ENCODE results near the gene TNIK. TPM values are rescaled to one million over a fixed set of nuclear protein-coding genes. Genes with fewer than 3 reads are reported as not detected.
A peak's percentile ranks its signal among the peaks of the same experiment; 100 is the strongest.

The TNIK gene
- total RNA-seq, 1 donor, result 24.2 TPM

DNA sequence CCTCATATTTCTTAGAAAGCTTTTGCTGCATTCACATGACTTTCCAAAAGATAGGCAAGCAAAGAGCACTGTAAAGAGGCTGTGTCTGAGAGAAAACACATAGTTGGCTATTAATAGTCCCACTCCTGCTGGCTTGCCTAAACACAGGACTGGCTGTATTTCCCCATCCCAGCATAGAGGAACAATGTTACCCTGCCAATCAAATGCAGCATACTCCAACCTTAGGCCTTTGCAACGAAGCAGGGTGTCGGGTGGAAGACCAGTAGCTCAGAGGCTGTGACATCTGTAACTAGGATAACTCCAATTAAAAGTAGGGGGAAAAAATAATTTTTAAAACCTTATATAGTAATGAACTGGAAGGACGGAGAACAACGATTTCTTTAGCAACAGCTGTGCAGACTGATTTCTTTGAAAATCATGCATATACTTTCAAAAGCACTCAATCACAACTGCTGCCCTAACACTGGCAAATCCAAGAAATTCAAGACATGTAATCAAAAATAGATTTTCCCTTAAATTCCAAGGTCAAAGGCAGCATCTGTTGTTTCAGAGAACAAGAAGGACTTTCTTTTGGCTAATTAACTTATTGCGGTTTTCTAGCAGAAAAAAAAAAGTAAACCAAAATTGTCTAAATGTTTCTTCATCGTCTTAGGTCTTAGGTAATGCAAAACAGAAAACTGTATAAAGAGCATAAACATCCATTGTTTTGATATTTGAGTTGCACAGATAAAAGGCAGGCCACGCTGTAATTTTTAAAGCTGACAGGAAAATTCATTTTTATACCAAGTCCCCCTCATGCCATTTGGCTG, 139.3 kb downstream of the TNIK start:
- no peak for TF ChIP-seq CTCF (IDR thresholded peaks at IDR 0.05; ENCODE audit: insufficient read depth, low read length)
- H3K4me3 ChIP-seq (ENCODE audit: low read depth, low read length), result no peak overlapping the region
- peak; percentile 54 for DNase-seq (ENCODE audit: low read depth)

- H3K4me3 ChIP-seq (ENCODE audit: low read depth, low read length), result no peak overlapping the region
- TF ChIP-seq CTCF (IDR thresholded peaks at IDR 0.05; ENCODE audit: insufficient read depth, low read length), result no peak
- no peak for DNase-seq (ENCODE audit: low read depth)
Observed at GRCh38 chr3:171317171-171317570, 143.0 kb downstream of the TNIK start.

GRCh38 chr3:171315919-171316318, 144.3 kb downstream of the TNIK start:
- no peak for TF ChIP-seq CTCF (IDR thresholded peaks at IDR 0.05; ENCODE audit: insufficient read depth, low read length)
- no peak for DNase-seq (ENCODE audit: low read depth)
- no peak overlapping the region for H3K4me3 ChIP-seq (ENCODE audit: low read depth, low read length)

DNA sequence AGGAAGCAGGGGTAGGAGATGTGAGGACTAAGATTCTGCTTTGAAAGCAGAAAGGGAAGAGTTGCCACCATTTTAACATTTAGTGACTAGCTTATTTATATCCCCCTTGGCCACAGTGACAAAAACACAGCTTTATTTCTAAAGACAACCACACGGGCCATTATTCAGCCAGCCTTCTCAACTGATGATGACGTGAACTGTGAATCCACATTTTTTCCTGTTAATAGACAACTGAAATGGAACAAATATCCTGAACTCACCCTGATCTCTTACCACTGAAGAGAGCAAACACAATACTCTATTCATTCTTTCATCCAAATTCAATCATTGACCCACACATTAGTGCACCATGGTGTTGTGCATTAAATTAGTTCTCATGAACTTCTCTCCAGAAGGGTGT, 145.1 kb downstream of the TNIK start:
- no peak for DNase-seq (ENCODE audit: low read depth)
- no peak overlapping the region for H3K4me3 ChIP-seq (ENCODE audit: low read depth, low read length)
- TF ChIP-seq CTCF (IDR thresholded peaks at IDR 0.05; ENCODE audit: insufficient read depth, low read length), result no peak

DNA sequence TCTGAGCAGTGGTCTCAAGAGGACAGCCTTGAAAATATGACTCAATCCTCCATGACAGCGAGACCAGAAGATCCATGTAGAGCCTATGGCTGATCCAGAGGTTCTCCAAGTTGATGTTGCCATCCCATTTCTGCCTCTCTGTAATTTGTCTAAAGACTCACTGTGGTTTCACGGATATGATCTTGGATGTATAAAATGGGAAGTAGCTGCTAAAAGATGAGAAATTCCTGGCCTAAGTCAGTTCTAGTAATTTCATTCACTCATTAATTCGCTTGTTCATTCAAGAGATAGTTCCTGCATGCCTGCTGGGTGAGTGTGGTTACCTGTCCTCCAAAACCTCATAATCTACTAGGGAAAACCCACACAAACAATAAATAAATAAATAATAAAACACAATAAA, 145.9 kb downstream of the TNIK start:
- DNase-seq (ENCODE audit: low read depth), result no peak

DNA sequence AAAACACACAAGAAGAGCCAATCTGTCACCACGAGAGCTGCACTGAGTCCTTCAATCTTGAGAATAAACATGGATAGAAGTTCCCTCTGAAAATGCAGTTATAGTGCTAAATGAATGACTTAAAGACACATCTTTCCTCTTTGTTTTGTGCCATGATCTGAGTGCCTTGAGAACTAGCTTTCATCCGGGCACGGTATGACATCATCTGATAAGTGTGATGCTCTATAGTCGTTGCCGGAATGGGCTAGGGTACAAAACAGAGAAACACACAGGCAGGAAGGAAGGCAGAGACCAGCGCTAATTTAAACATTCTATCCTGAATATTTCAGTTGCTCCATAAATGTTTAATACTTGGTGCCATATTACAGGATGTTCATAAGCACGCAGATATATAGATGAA, 146.5 kb downstream of the TNIK start:
- TF ChIP-seq CTCF (IDR thresholded peaks at IDR 0.05; ENCODE audit: insufficient read depth, low read length), result no peak
- DNase-seq (ENCODE audit: low read depth), result no peak
- no peak overlapping the region for H3K4me3 ChIP-seq (ENCODE audit: low read depth, low read length)

More for the DNA sequence above, 145.9 kb downstream of the TNIK start:
- H3K4me3 ChIP-seq (ENCODE audit: low read depth, low read length), result no peak overlapping the region
- TF ChIP-seq CTCF (IDR thresholded peaks at IDR 0.05; ENCODE audit: insufficient read depth, low read length), result no peak

DNA sequence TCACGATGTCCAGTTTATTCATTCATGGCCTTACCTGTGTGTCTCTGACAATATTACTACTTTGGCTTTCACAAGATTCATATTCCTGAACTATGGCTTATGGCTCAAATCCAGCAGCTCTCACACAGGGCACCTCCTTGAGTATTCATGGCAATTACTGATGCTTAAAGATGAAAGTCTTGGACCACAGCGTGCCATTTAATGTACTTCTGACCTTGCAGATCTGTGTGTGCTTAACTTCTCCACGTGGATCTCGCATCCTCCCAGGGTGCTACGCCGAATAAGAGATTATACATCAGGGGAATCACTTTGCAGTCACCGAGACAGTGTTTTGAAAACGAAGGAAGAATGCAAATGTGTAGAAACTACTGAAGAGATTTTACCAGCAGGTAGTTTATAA, 147.5 kb downstream of the TNIK start:
- H3K4me3 ChIP-seq (ENCODE audit: low read depth, low read length), result no peak overlapping the region
- TF ChIP-seq CTCF (IDR thresholded peaks at IDR 0.05; ENCODE audit: insufficient read depth, low read length), result no peak
- no peak for DNase-seq (ENCODE audit: low read depth)

All from fibroblast of the aortic adventitia (primary cell).